RKO (cell line): Measurements from ENCODE around the gene SLC29A3.

Source experiments
- DNase-seq: peaks from one replicate; pipeline ENCODE4 v3.0.0-alpha.2; 2016; ENCODE audit warnings: low spot score

Gene SLC29A3

DNA sequence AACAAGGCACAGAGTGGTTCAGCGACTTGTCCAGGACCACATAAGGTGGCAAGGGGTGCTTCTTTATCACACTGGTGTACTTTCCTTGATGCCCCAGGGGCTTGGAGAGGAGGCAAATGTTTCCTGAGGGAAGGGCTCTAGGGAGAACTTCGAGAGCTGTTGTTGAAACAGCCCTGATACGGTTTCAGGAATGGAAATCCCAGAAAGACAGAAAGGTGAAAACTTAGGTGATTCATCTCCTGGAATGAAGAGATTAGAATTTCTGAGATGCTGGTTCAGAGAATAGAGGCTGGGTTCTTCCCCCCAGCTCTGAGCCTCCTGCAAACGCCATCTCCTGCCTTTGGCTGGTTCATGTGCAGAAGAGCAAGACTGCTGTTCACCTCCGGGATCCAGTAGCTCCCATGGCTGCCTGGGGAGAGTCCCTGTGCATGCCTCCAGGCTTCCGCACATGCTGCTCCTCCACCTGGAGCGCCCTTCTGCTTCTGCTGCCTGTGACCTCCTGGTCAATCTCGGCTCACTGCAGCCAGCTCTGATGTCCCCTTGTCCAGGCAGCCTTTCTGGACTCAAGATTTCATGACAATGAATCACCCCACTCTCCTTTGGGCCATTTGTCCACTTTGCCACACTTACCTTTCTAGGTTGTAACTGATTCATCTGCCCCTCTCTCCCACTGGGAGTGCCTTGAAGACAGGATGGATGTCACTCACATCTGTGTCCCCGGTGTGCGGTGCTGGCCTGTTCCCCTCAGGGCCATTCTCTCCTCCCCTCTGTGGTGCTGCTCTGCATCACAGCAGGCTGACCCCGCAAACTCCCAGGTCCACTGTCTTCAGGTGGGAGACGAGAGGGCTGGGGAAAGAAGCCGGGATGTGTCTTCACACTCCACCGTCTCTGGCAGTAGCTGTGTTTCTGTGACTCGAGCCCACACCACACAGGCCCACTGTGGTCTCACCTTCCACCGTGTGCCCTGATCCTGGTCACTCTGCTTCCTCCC is 74.0 kb downstream of the SLC29A3 start:
- no peak for DNase-seq

DNA sequence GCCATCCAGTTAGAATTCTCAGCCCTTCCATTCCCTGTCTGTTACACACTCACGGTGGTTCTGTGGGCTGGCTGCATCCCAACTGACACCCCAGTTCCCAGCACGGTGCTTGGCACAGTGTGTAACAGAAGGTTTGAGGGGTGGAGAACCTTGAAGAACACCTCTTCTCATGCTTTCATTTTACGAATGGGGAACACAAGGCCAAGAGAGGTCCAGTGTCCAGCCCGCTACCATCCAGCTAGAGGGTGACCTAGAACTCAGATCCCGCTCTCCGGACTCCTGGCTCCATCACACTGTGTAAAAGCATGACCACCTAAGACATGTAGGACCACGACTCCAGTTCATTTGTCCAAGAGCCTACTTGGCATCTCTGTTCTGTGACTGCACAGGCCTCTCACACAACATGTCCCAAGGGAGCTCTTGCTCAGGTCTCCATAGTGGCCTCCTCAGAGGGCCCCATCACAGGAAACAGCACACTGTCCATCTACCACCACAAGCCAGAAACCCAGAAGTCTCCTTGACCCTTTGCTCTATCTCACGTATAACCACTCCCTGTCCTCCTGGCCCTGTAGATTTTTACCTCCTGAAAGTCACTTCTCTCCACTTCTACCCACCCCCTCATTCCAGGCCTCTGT is 74.9 kb downstream of the SLC29A3 start:
- DNase-seq = no peak

DNA sequence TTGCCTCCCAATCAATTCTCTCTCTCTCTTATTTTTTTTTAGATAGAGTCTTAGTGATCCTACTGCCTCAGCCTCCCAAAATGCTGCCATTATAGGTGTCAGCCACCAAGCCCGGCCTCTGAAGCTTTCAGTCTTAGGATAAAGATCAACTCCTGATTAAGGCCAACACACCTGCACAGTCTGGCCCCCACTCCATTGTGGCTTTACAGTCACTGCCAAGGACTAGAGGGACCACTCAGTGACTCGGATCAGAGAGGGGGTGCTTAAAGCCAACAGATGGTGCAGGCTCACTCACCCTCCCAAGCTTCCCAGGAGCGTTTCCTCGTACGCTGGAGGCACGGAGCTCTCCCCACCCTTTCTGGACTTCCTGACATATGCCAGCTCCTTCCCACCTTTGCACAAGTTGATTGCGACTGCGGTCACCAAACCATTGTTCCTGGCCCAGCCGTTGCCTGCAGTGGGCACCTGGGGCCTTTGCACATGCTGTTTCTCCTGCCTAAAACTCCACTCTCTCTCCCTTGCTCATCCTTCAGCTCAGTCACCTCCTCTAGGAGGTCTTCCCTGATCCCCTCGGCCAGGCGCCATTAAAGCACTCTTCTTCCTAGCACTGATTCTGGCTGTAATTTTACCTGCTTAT is 76.0 kb downstream of the SLC29A3 start:
- DNase-seq = no peak

DNA sequence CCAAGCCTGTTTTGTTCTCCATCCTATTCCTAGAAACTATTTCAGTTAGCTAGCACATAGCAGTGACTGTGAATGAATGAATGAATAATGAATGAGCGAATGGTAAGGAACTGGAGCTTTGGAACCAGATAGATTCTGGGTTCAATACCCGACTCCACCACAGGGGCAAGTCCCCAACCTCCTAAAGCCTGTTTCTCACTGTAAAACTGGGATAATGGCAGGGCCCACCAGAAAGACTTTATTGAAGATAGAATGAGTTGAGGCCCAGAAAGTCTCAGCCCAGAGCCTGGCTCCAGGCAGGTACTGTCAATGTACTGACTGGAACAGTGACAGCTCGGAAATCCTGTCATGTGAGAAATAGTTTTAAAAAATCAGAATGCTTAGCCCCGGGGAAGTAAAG is 76.6 kb downstream of the SLC29A3 start:
- no peak for DNase-seq

DNA sequence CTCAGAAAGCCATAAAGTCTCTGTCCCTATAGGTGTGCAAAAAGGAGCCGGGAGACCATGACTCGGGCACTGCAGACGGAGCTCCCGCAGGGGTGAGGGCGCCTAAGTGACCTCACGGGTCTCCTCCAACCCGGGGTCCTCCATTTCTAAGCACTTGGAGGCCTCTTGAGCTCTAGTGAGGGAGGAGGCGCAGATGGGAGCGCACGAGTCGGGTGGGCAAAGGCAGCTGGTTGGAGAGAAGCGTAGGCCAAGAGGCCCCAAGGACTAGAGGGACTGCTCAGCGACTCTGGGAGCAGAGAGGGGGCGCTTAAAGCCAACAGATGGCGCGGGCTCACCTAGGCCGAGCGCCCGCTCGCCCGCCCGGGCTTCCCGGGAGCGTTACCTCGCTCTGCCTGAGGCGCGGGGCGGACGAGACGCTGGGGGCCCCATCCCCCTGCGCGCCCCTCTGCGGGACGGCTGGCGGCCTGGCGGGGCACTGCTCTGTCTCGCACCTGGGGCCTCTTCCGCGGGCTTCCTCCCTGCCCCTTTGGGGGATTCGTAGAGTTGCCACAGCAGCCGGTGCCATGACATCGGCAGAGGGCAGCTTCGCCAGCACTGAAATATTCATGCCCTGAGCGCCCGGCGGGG is 77.1 kb downstream of the SLC29A3 start:
- DNase-seq = no peak

DNA sequence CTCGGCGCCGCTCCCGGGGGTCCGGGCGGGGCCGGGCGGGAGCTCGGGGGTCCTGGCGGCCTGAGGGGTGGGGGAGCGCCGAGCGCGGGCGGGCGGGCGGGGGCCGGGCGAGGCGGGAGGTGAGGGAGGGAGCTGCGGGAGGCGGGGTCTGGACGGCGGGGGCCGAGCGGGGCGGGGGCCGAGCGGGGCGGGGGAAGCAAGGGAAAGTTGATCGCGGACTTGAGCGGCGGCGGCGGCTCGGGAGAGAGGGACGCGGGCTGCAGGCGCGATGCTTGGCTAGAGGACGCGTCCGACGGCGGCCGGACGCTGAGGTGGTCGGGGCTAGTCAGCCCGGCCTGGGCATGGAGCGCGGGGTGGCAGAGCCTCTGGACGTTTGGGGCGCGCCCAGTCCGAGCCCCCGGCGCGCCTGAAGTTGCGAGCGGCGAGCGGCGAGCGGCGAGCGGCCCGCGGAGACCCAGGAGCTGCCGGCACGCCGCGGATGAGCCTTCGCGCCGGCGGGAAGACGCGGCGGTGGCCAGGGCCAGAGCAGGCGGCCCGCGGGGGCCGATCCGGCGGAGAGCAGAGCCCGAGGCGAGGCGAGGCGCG is 77.7 kb downstream of the SLC29A3 start, which contains the start of gene CDH23:
Gene CDH23 (plus strand): TSS at position 210 of the 585 bp plus-strand sequence. CDS start 42,912 bp downstream, outside the sequence.
- no peak for DNase-seq

DNA sequence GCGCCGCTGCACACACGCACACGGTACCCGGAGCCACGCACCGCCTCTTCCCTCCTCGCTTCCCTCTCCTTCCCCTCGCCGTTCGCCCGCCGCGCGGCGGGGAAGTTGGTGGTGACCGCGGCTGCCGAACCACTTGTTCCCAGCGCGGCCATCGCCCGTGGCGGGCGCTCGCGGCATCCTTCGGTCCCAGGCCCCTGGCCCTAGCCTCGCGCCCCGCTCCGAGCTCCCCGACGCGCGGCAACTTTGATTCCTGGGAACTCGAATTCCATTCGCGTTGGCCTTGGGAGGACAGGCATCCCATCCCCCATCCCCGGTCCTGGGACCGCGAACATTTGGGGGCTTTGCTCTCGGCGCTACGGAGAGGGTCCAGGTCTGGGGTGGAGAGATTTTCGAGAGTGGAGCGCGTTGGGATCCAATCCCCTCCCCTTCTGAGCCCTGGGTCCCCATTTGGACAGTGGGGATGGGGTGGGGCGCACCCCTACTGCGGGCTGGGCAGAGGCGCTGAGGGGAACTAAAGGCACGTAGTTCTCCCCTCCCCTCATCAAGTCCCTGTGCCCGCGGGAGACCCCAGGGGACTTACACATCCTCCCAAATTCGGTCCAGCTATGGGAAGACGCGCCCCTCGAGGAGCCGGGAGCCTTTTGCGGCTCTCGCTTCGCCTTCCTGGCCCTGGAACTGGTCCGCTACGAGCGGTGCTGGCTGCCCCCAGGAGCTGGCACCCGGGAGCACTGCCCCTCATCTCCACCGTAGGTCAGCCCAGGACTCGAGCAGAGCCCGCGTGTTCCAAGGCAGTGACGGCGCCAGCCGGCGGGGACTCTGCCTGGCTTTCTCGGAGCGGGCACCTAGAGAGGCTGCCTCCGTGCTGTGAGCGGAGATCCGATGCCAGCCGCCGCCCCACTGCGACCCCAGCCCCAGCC is 78.5 kb downstream of the SLC29A3 start:
- no peak for DNase-seq

DNA sequence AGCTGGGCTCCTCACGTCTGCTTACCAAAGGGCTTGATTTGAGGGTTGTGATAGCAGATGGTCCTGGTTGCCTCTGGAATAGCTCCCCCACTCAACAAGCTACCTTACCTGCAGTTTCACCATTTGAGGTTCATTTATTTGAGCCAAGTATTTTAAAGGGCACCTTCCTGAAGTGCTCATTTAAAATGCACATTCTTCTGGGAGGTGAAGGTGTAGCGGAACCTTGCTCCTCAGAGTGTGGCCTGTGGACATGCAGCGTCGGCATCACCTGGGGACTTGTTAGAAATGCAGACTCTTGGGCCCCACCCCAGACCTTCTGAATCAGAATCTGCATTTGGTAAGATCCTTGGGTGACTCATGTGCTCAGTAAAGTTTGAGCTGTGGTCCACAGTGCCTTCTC is 79.9 kb downstream of the SLC29A3 start:
- DNase-seq = no peak

DNA sequence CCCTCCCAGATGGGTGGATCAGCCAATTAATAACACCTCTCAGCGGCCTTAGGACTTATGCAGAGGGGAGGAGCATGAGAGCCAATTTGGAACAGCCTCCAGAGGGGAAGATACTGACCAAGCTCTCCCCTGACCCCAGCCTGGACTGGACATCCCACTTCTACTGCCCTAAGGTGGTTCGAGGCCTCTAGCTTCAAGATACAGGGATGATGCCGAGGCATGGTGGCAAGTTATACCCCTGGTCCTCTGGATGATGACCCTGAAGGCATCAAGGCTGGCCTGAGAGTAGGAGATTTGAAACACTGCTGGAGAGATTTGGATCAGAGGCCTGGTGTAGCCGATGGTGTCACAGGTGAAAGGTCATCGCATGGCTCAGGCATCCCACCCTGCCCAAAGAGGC is 80.9 kb downstream of the SLC29A3 start:
- no peak for DNase-seq

DNA sequence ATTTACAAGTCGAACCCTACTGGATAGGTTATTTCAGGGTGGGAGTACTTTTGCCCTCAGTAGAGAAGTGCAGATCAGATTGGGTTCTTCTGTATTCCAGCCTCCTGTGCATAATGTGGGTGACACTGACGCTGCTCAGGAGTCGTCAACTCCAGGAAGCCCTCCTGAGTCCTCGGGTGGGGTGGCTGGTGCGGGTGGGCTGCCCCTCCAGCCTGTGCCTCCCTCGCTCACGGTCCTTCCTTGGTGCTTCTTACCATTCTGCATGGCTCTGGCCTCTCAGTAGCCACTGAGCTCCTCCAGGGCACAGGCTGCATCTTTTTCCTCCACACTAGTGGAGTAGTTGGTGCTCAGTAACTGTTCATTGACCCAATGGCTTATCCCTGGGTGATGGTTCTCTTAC is 82.0 kb downstream of the SLC29A3 start:
- DNase-seq = no peak

DNA sequence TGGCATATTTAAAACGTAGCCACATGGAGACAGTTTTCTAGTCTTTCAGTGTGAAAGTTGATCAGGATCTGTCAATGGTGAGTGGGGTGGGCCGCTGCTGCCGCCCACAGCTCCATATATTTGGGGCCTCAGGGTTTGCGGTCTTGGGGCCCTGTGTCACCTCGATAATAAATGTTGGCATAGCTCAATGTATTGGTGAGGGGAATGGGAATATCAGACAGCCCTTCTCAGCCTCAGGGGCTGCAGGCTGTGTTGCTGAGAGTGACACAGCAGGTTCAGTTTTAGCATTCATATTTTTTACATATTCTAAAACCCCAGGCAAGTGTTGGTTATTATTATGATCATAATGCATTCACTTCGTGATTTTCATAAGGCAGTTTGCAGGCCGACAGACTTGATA is 82.9 kb downstream of the SLC29A3 start:
- DNase-seq = no peak

DNA sequence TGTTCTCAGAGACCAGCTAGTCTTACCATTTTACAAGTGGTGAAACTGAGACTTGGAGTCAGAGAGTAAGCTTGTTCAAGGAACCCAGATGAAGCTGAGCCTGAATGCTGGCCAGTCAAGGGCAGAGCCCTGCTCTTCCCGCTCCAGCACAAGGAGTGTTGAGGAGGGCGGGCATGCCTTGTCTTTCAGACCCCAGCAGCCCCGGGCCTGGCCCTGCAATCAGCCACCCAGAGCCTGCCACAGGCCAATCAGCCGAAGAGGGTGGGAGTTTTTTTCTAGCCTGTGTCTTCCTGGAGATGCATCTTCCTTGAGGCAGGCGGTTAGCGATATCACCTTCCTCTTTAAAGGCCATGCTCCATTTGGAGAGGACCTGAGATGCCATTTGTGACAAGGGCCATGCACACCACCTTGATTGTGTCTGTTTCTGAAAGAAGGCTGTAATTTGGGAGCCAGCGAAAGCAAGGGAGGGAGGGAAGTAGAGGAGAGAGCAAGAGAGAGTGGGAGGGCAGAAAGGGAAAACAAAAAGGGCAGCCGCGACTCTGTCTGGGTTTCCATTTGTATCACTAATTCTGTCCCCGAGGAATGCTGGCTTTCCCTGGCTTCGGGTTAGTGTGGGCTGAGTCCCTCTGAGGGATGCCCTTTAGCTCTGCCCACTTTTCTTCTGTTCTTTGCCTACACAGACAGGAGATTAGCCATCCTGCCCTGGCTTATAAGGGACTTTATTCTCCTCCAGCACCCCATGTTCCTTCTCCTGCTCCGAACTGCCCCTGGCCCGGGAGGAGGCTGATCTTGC is 85.6 kb downstream of the SLC29A3 start:
- no peak for DNase-seq

DNA sequence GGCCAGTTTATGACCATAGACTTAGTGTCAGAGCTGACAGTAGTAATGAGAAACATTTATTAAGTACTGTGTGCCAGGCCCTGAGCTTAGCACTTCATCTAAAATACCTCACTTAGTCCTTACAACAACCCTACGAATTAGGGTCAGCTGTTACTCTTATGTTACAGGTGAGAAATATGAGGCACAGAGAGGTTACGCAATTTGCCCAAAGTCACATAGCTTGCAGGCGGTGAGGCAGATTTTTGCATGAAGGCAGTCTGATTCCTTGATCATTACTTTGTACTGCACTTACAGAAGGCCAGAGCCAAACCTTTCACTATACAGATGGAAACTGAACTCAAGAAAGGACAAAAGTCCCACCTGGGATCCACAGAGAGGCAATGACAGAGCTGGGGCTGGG is 87.8 kb downstream of the SLC29A3 start:
- no peak for DNase-seq

DNA sequence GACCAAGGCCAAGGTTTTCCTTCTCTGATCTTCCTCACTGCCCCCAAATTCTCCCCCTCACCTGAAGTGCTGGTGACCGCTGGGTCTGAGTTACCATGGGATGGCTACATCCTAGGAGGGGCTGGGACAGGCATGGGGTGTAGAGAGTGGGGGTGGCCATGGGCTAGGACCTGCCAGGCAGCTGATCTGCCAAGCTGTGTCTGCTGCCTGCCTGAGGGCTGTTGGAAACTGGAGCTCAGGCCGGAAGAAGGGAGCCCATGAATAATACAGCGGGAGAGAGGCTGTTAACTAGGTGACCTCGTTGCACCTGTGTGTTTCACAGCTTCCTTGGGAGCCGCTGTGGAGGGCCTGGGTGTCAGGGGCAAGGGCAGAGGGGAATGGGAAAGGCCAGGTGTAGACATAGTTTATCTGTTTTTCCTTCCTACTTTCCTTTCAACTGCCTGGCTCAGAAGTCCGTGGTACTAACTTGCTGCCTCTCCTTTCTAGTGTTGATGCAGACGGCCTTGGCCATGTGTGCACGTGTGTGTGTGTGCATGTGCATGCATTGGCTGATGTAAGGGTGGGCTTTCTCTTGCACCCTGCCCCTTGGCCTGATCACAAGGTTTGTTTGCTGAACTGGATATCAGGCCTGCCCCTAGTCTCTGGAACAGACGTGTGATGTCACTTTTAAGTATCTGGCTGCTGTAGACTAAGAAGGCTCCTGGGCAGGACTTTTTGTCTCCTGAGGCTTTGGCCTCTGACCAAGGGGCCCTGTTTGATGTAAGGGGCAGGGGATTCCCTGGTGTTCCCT is 89.6 kb downstream of the SLC29A3 start:
- no peak for DNase-seq

DNA sequence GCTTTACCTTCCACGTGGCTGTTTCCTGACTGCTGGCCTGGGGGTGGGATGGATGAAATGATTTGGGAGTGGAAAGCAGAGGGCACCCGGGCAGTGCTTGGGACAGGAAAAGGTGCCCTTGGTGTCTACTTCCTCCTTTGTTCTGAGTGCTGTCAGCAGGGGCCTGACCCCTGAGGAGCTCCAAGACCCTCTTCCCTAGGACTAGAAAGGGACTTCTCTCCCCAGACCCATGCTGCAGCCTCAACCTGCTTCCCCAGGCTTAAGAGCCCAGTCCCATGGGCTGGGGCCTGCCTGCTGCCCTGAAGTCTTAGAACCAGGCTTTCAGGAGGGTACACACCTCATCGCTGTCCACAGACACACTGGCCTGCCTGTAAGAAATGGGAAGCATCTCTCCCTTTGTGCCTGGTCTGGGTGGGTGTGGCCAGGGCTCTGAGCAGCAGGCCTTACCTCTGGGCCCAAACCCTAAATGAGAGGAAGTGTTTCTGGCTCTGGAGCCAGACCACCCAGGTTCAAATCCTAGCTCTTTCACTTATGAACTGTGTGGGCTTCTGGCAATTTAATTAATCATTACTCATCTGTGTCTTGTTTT is 90.6 kb downstream of the SLC29A3 start:
- DNase-seq = no peak
